ENCODE data around the gene DEDD.

The DEDD gene

DNA sequence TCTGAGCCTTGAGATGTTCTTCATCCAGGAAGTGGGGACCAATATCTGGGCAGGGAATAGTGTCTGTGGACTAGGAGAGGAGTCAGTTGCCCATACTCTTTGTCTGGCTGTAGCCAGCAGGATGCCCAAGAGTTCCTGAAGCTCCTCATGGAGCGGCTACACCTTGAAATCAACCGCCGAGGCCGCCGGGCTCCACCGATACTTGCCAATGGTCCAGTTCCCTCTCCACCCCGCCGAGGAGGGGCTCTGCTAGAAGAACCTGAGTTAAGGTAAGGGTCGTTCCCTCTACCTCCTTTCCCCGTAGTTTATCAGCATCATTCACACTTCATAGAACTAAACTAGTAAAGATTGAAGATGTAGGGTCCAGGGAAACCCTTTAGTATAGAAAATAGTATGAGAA, 30.3 kb upstream of the DEDD start:
- no peak for DNase-seq

DNA sequence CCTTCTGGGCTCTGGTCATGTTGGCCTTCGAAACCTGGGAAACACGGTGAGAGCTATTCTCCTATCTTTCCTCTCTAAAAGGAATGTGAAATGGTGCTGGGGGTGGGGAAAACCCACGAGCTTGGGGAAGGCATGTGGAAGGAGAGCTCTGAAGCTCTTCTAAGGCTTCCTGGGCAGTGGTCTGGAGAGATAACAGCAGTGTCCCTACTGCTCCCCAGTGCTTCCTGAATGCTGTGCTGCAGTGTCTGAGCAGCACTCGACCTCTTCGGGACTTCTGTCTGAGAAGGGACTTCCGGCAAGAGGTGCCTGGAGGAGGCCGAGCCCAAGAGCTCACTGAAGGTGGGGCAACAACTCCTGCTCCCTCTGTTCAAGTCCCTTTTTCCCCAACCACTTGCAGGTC, 29.6 kb upstream of the DEDD start:
- no peak for DNase-seq

DNA sequence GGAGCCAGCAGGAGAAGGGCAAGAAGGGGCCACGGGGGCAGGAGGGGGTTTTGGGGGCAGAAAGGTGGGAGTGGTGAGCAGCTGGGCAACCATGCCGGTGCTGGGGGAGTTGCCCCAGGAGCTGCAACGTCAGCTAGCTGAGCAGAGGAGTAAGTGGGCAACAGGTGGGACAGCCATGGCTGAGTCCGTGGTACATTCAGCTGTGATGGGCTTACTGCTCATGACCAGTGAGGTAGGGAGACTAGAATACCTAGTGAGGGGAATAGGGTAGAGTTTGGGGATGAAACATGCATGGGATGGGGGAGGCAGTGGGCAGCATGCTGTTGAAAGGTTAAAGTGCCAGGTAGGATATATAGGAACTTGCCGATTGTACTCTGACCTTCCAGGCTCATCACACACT, 29.2 kb upstream of the DEDD start:
- no peak for DNase-seq

DNA sequence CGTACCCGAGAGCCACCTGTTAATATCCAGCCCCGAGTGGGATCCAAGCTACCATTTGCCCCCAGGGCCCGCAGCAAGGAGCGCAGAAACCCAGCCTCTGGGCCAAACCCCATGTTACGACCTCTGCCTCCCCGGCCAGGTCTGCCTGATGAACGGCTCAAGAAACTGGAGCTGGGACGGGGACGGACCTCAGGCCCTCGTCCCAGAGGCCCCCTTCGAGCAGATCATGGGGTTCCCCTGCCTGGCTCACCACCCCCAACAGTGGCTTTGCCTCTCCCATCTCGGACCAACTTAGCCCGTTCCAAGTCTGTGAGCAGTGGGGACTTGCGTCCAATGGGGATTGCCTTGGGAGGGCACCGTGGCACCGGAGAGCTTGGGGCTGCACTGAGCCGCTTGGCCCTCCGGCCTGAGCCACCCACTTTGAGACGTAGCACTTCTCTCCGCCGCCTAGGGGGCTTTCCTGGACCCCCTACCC, 28.2 kb upstream of the DEDD start:
- no peak for DNase-seq

DNA sequence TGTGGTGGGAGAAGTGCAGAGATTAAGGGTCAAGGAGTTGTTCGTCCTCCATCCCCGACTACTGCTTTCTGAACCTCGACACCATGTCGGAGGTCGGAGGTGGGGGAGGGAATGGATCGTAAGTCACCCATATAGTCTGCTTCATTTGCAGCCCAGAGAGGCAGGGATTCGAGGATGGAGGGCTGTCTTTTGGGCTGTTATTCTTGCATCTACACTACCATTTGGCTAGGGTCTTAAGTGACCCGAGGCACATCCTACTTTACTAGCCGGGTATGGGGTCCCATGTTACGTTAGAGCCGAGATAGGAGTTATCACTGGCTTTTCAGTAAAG, 27.4 kb upstream of the DEDD start:
- no peak for DNase-seq

DNA sequence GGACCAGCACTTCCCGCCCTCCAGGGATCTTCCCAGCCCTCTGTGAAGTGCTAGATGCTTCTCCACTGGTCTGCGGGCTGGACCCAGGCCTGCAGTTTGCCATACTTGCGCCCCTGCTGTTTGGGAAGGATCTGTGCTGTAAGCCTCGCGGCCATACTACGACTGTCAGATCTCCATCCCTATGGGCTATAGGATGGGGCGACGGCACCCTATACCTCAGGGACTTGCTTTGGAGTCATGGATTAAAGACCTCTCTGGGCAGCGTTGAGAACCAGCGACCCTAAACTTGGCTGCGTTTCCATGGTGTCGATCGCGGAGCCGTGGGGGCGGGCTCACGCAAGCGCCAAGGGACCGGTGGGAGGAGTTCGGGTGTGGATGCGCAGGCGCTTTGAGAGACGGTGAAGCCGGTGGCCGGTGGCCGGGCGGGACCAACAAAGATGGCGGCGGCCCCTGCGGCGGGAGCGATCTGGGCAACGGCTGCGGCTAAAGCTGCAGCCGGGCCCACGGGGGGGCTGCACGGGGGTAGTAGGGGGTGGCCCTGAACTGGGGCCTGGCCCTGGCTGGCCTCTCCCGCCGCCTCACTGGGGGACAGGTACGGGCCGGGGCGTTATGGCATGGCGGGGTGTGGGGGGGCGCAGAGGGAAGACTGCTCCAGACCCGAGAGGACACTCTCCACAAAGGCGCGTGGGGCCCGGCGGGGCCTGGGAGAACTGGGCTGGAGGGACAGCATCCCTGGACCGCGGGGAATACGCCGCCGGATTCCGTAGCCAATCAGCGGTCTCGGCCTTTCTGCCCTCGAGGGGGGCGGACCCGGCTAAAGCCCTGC, 26.8 kb upstream of the DEDD start, which contains the start of gene USP21:
Gene USP21 (plus strand): TSS at position 414 of the 826 bp plus-strand sequence. CDS start 1,141 bp downstream, outside the sequence.
- peak; percentile 90 for DNase-seq

DNA sequence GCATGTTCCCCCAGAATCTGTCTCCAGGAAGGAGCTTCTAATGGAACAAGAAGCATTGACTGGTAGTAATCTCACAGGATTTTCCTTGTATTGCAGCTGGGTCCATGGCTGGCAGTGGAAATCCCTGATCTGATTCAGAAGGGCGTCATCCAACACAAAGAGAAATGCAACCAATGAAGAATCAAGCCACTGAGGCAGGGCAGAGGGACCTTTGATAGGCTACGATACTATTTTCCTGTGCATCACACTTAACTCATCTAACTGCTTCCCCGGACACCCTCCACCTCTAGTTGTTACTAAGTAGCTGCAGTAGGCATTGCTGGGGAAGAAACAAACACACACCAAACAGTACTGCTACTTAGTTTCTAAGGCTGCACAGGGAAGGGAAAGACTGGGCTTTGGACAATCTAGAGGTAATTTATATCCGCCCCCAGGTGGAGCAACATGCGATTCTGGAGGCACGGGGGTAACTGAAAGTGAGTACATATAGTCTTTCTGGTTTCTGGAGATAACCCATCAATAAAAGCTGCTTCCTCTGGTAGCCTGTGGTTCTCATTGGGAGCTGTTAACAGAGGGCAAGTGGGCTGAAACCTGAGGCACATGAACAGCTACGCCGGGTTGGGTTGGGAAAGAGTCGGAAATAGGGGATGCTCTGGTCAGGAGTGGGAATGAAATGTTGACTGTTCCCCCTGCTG, 26.0 kb upstream of the DEDD start:
- no peak for DNase-seq

DNA sequence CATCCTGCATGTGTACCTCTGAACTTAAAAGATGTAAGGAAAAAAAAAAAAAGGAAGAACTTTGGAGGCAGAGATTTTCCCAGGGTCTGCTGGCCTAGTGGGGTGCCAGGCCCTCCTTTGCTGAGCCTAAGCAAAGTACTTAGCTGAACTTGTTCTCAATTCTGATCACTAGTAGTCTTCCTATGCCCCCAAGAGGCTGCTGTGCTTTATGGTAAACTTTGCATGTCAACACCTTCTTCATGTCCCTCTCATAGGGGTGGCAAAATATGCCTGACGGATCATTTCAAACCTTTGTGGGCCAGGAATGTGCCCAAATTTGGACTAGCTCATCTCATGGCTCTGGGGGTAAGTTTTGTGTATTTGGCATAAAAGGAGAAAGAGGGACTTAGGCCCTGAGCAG, 25.4 kb upstream of the DEDD start:
- DNase-seq: no peak

DNA sequence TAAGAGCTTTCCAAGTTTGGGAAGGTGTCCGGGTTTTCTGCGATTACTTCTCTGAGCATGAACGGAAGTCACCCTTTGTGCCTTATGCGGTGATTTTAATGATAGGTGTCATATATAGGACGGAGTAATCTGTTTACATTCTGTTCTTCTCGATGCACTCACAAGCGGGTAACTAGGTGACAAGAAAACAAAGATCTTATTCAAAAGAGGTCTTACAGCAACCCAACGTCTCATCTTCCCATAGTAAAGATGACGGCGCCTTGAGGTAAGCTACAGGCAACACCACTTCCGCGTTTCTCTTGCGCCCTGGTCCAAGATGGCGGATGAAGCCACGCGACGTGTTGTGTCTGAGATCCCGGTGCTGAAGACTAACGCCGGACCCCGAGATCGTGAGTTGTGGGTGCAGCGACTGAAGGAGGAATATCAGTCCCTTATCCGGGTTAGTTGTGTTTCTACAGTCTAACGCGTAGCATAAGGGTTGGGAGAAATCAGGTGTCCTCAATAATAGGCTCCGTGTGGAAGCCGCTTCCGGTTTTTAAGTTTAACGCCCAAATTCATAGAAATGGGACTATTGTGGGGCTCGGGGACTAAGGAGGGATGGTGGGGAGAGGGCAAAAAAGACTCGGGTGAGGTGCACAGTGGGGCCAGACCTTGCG, 21.3 kb upstream of the DEDD start, which contains the start of gene UFC1:
Gene UFC1 (plus strand): TSS at position 297 of the 656 bp plus-strand sequence. CDS start 20 bp downstream, at position 317.
- DNase-seq: peak; percentile 78

DNA sequence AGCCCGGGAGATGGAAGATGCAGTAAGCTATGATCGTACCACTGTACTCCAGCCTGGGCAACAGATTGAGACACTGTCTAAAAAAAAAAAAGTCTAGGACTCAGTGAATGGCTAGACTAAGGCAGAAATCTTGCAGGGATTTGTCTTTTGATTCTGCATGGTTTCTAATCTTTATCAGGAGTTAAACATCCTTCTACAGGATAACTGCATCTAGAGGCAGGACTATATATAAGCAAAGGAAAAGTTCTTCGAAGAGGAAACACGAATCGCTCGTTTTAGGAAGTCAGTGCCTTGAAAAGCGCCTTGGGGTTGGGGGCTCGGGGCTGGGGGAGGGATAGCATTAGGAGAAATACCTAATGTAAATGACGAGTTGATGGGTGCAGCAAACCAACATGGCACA, 20.7 kb upstream of the DEDD start:
- DNase-seq: no peak

DNA sequence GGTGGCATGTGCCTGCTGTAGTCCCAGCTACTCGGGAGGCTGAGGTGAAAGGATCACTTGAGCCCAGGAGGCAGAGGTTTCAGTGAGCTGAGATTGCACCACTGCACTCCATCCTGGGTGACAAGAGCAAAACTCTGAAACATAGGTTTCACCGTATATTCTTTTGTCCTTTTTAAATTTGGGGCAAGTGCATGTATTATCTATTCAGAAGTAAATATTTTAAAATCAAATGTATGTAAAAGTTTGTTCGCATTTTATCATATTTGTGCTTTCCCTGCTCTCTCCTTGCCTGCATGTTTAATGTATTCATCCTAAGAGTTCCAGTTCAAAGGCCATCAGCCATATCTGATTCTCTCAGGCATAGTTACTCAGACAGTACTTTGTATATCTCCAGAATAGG, 13.4 kb upstream of the DEDD start:
- DNase-seq: no peak

DNA sequence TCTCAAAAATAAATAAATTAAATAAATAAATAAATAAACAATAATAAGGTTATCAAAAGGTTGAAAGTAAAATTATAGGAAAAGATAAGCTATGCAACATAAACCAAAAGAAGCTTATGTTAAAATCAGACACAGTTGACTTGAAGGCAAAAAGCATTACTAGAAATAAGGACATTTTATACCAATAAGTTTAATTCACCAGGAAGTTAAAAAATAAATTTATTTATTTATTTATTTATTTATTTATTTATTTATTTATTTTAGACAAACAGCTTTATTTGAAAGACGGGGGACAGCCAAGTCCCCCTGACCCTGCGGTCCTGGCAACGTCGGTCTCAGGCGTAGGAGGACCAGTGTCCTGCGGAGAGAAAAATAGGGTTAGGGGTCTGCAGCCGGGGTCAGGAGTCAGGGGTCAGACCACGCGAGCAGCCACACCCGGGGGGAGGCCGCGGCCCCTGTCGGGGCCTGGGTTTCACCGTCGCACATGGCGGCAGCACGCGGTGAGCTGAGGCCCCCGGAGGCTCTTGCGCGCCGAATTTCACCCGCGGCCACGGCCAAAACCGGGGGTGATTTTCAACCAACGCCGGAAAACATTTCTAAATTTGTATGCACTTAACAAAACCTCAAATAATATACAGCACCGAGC, 8.4 kb upstream of the DEDD start:
- DNase-seq: no peak

DNA sequence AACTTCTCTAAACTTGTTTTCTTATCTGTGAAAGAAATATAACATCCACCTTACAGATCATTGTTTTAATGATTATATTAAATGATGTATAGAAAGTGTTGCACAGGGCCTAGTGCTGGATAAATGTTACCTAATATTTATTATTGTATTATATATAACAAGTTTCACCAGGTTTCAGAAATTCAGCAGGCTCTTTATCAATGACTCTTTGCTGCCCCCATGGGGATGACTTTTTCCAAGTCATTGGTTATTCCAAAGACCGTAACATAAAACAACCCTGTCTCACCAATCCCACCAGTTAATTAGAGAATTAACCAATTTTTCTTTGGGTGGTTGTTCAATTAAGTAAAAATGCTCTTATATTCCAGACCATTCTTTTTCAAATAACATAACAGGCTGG, 7.3 kb upstream of the DEDD start:
- DNase-seq: peak; percentile 35

DNA sequence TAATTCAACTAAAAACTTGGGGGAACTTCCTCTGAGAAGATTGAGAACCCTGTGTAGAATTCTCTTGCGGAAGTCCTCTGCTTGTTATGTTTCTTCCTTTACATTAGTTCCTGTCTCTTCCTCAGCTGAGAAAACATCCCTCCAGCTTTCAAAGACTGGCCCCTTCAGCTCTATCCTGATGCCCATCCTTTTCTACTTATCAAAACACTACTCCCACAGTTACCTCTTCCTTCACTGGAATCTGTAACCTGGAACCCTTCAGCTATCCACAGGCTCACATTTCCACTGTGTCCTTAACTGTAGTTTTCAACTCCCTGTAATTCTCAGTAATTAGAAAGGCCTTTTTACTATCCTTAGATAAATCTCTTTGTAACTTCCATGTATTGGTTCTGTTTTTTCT, 6.0 kb upstream of the DEDD start:
- DNase-seq: no peak

DNA sequence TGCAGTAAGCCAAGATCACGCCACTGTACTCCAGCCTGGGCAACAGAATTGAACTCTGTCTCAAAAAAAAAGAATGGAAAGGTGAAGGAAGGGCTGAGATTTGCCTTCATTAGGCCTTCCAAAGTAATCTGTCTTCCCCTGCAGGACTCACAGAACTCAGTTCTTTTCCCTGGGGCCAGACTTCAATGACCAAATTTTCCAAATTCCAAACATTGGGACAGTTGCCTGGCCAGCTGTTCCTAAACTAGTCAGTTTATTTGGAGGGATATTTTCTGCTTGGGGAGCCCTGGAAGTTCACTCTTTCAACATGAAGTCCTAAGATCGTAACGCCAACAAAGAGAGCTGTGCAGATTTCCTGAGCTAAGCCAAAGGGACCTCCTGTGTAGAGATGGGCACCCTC, 5.4 kb upstream of the DEDD start:
- DNase-seq: no peak

DNA sequence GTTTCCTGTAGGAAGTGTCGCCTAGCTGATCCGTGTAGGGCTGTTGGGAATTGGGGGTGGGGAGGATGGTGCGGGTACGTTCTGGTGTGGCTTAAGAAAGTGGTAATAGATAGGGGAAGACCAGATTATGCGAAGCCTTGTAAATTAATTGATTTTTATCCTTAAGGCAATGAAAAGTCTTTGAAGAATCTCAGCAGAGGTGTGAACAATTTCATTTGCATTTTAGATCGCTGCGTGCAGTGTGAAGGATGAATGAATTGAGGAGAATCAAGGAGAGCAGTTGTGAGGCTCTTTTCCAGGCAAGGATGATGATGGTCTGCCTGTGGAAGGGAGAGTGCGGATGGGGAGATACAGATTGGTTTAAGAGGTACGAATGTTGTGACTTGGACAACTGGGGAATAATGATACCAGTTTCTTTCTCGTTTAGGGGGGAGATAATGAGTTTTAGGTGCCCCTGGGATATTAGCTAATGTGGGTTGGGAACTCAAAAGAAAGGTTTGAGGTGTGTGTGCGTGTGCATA, 813 bp upstream of the DEDD start:
- no peak for DNase-seq

DNA sequence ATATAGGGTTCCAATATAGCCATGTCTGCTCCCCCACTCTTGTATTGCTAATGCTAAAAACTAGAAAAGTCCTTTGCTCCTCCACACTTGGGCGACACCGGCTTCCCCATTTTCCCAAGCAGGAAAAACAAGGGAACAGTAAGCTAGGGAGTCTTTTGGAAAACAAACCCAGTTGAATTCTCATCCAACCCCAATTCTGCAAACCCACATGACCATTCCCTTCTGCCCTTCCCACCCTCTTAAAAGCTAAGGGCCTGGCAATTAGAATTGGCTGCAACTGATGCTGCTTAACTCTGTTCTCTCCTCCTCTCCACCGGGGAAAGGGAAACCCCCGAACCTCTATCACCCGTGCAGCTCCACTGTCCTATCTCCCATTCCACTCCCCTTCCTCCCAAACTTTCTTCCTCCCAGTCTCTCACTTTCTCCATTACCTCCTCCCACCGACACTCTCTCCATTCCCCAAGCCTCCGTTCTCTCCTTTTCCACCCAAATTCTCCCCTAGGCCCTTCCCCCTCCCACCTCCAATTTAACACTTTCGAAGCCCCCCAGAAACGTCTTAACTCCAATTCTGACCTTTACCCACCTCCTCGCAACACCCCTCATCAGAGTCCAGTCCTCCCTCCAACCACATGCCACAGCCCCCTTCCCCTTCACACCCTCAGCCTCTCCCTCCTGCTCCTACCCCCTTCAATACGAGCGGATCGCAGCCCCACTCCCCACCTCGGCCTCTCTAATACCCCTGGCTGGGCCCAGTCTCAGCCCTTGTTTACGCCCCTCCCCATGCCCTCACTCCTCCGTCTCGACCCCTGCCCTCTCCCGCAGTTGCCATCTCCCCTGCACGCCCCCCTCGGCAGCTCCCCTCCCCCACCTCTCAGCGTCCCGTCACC, 701 bp downstream of the DEDD start:
- no peak for DNase-seq

DNA sequence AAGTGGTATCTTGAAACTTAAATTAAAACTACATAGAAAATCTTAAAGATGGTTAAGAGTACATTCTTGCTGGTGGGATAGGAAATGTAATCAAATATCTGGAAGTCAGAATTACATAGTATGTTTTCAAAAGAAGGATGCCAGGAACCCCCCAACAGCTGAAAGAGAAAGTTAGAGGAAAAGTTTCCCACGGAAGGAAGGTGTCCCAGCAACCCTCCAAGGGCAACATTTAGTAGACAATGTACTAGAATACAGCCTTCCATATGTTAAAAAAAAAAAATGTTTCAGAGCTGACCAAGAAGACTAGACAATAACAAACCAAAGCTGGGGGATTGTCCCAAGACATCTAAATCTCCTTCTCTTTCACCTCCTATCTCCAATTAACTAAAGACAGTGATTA, 2.2 kb downstream of the DEDD start:
- no peak for DNase-seq

DNA sequence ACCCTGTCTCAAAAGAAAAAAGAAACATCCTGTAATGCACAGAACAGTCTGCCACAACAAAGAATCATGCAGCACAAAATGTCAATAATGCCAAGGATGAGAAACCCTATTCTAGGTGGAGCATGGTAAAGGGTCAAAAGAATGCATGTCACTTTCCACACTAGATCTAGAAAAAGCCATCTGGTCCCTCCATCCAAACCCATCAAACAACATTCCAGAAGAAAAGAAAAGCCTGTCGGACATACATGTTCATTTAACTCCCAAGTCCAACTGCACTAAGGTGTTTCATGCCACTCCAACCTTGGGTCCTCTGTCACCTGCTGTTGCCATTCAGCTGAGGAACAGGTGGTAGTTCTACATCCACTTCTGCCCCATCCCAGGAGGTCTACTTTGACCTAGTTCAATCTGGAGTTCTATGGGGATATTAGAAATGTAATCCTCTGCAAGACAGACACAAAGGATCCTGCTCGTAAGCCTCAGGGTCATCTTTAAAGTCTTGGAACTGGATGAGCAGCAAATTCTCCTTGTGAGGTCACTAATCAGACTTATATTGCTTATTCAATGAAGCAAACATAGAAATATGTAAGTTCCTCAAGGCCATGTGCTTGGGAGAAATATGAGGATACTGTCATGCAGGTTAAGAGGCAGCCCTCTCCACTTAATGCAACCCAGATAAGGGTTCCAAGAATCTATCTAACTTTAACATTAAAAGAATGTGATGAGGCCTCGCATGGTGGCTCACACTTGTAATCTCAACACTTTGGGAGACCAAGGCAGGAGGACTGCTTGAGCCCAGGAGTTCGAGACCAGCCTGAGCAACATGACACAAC, 3.7 kb downstream of the DEDD start:
- no peak for DNase-seq

DNA sequence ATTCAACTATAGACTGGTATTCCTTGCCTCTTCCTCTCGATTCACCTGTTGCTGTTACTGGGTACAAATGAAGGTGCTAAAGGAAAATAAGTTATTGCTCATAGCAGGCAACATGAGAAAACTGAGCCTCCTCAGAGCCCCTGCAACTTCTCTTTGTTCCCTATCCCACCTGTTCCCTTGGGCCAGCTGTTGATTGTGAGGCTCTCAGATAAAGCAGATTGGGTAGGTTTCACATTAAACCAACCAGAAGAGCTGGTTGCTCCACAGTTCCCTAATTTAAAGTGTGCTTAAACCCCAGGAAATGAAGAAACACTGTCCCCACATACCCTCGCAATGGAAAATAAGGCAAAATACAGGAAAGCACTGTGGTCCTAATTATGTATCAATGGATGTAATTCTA, 4.8 kb downstream of the DEDD start:
- DNase-seq: no peak

DNA sequence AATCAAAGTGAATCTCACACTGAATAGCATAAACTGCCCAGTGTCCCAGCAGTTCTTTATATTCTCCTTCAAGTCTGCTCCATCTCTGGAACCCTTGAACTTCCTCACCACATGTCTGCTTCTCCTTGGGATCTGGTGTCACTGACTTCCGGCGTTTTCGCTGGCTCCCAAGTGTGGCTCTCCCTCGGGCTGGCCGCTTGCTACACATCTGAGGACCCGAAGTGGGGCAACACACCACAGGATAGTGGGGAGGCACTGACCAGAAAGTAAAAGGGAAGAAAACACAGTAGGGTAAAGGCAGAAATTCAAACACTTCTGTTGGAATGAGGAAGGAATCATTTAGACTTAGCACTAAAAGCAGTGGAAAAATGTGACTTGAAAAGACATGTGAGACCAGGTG, 9.5 kb downstream of the DEDD start:
- no peak for DNase-seq

Data from activated gamma-delta T cell treated with Interleukin-2 at 50 U/mL for 16 hours (primary cell).